Stimulated activated CD4-positive, alpha-beta T cell treated with anti-CD3 and anti-CD28 coated beads, Interleukin-4, amount 100 ng/mL, for 48 hours (primary cell): Measurements from ENCODE around the gene CRYZ.
"Not testable (repeated sequence)": the region's sequence is repeated elsewhere in the genome, so short reads cannot be mapped to it uniquely, and the experiment has no call there.

Source experiments
- DNase-seq, 2 donors: peaks; one replicate each; pipeline ENCODE4 v3.0.0-alpha.2; 2020; ENCODE audit warnings: low read depth in 2 of 2

Gene CRYZ

GRCh38 chr1:74732960-74733603 is at the start of gene CRYZ, which contains the start of gene TYW3:
CRYZ (minus strand) TSS chr1:74733050; CDS start chr1:74724821, 8,229 bp downstream.
TYW3 (plus strand) TSS chr1:74733152; CDS start chr1:74733245, 93 bp downstream.
- DNase-seq, result peak; percentile 69 to 82

- no peak for DNase-seq
Observed at GRCh38 chr1:74780594-74780993, 47.7 kb upstream of the CRYZ start.

- no peak for DNase-seq
Observed at GRCh38 chr1:74779750-74780149, 46.9 kb upstream of the CRYZ start.

GRCh38 chr1:74777525-74777924 is 44.7 kb upstream of the CRYZ start:
- DNase-seq, result no peak

- DNase-seq, result no peak
Observed at GRCh38 chr1:74775735-74776134, 42.9 kb upstream of the CRYZ start.

GRCh38 chr1:74773582-74773981 is 40.7 kb upstream of the CRYZ start:
- no peak for DNase-seq

- no peak for DNase-seq
Observed at GRCh38 chr1:74772945-74773344, 40.1 kb upstream of the CRYZ start.

GRCh38 chr1:74771913-74772515 is 39.2 kb upstream of the CRYZ start:
- DNase-seq, result no peak

GRCh38 chr1:74767490-74767889 is 34.6 kb upstream of the CRYZ start:
- DNase-seq, result no peak

- DNase-seq, result no peak
Observed at GRCh38 chr1:74766579-74766978, 33.7 kb upstream of the CRYZ start.

GRCh38 chr1:74763807-74764206 is 31.0 kb upstream of the CRYZ start:
- DNase-seq, result no peak

- DNase-seq, result not testable (repeated sequence)
Observed at GRCh38 chr1:74756650-74757049, 23.8 kb upstream of the CRYZ start.

GRCh38 chr1:74755475-74755874 is 22.6 kb upstream of the CRYZ start:
- DNase-seq, result no peak

GRCh38 chr1:74753104-74753503 is 20.3 kb upstream of the CRYZ start:
- DNase-seq, result no peak

- DNase-seq, result no peak
Observed at GRCh38 chr1:74748960-74749359, 16.1 kb upstream of the CRYZ start.

- DNase-seq, result not testable (repeated sequence)
Observed at GRCh38 chr1:74745247-74745646, 12.4 kb upstream of the CRYZ start.

- DNase-seq, result not testable (repeated sequence)
Observed at GRCh38 chr1:74740307-74740980, 7.6 kb upstream of the CRYZ start.

- DNase-seq, result no peak
Observed at GRCh38 chr1:74737333-74737732, 4.5 kb upstream of the CRYZ start.

- DNase-seq, result peak in 1 of 2 donors; percentile 21
Observed at GRCh38 chr1:74733604-74734484, 994 bp upstream of the CRYZ start.

- not testable (repeated sequence) for DNase-seq
Observed at GRCh38 chr1:74732071-74732946, 541 bp downstream of the CRYZ start.
